B cell (primary cell): ENCODE measurements around the gene PLD5. TPM values are rescaled to one million over a fixed set of nuclear protein-coding genes. Genes with fewer than 3 reads are reported as not detected.
"Not testable (repeated sequence)": the region's sequence is repeated elsewhere in the genome, so short reads cannot be mapped to it uniquely, and the experiment has no call there.

ENCODE experiments used
- ATAC-seq: fragments of 200-7000 bp; cut with Tn5 transposase; one replicate; pipeline ENCODE4 v1.10.0; 2021; ENCODE audit warnings: low read depth, mild to moderate bottlenecking, moderate number of reproducible peaks, moderate library complexity
- CTCF ChIA-PET: fragments of 350-600 bp; sonication (Branson Sonifier 250); formaldehyde crosslinking; loops from one replicate; lab custom pipeline; 2021; ENCODE audit warnings: antibody characterized with exemption, inconsistent platforms; lab: Charles Lee
- POLR2A ChIA-PET: fragments of 350-600 bp; sonication (Branson Sonifier 250); formaldehyde crosslinking; loops from one replicate; lab custom pipeline; 2021; ENCODE audit warnings: antibody characterized with exemption; lab: Charles Lee
- DNase-seq: peaks from one replicate; pipeline ENCODE4 v3.0.0; 2013
- H2AFZ ChIP-seq: 2 replicates; pipeline ENCODE4 v1.6.1; 2012; ENCODE audit warnings: mild to moderate bottlenecking, low read depth, low read length; ENCODE audit not compliant: insufficient read depth, poor library complexity, severe bottlenecking
- H3K27ac ChIP-seq, 2 donors: 1 replicate in 1 of 2; 2 replicates in 1 of 2; pipeline ENCODE4 v1.5.1; 2012 to 2013; ENCODE audit warnings: low read length in 2 of 2, mild to moderate bottlenecking in 2 of 2, moderate library complexity in 1 of 2
- H3K27me3 ChIP-seq, 4 experiments: fragments of 200-600 bp in 1 of 4; sonication (generic) in 1 of 4; replicated peaks in 1 of 4; 1 replicate in 2 of 4; 2 replicates in 2 of 4; pipeline versions ENCODE4 v1.6.1 to v1.7.0; 2013 to 2016; ENCODE audit warnings: low read length in 3 of 4, mild to moderate bottlenecking in 2 of 4, mixed read lengths in 1 of 4, moderate library complexity in 1 of 4; ENCODE audit not compliant: insufficient read depth in 4 of 4, control insufficient read depth in 3 of 4; ENCODE audit errors: control extremely low read depth in 1 of 4
- H3K36me3 ChIP-seq, 2 experiments: replicated peaks in 1 of 2; 1 replicate in 1 of 2; 2 replicates in 1 of 2; pipeline versions ENCODE4 v1.6.1 to v1.7.1; 2013; ENCODE audit warnings: low read length in 1 of 2; ENCODE audit not compliant: insufficient read depth in 2 of 2, control insufficient read depth in 1 of 2; ENCODE audit errors: control extremely low read depth in 1 of 2, extremely low read depth in 1 of 2
- H3K4me1 ChIP-seq, 2 donors: fragments of 200-600 bp in 1 of 2; sonication (generic) in 1 of 2; 1 replicate in 1 of 2; 2 replicates in 1 of 2; pipeline versions ENCODE4 v1.5.1 to v1.6.1; 2013 to 2017; ENCODE audit warnings: low read length in 2 of 2; ENCODE audit not compliant: control insufficient read depth in 2 of 2, insufficient read depth in 2 of 2
- H3K4me2 ChIP-seq: replicated peaks from 2 replicates; pipeline ENCODE3; 2012; ENCODE audit warnings: mild to moderate bottlenecking, low read depth, low read length; ENCODE audit not compliant: poor library complexity, severe bottlenecking
- H3K4me3 ChIP-seq, 5 experiments: fragments of 200-600 bp in 1 of 5; sonication (generic) in 1 of 5; 1 replicate in 3 of 5; 2 replicates in 2 of 5; pipeline versions ENCODE4 v1.5.1 to v1.7.0; 2011 to 2016; ENCODE audit warnings: low read length in 4 of 5, mild to moderate bottlenecking in 4 of 5, low read depth in 2 of 5, control low read depth in 1 of 5, moderate library complexity in 1 of 5; ENCODE audit not compliant: insufficient read depth in 1 of 5; ENCODE audit errors: control extremely low read depth in 1 of 5, extremely low read depth in 1 of 5
- H3K79me2 ChIP-seq: fragments of 200-600 bp; sonication (generic); one replicate; pipeline ENCODE4 v1.6.0; 2016; ENCODE audit warnings: low read length; ENCODE audit not compliant: control insufficient read depth, insufficient read depth
- H3K9ac ChIP-seq: fragments of 200-600 bp; sonication (generic); 2 replicates; pipeline ENCODE4 v1.6.1; 2017; ENCODE audit warnings: mild to moderate bottlenecking, low read length, moderate library complexity
- H3K9me3 ChIP-seq, 3 donors: one replicate each; pipeline versions ENCODE4 v1.6.1 to v1.7.1; 2013; ENCODE audit warnings: low read length in 2 of 3; ENCODE audit not compliant: control insufficient read depth in 2 of 3, insufficient read depth in 1 of 3; ENCODE audit errors: control extremely low read depth in 1 of 3
- H4K20me1 ChIP-seq: 2 replicates; pipeline ENCODE4 v1.6.0; 2012; ENCODE audit warnings: mild to moderate bottlenecking, low read length; ENCODE audit not compliant: insufficient read depth, control insufficient read depth, poor library complexity, severe bottlenecking
- H3K27ac Mint-ChIP-seq: one replicate; pipeline ENCODE4 v1.8.0; 2021; ENCODE audit warnings: mixed read lengths
- H3K27me3 Mint-ChIP-seq: one replicate; pipeline ENCODE4 v1.8.0; 2021; ENCODE audit warnings: mixed read lengths
- H3K4me1 Mint-ChIP-seq: one replicate; pipeline ENCODE4 v1.8.0; 2021; ENCODE audit warnings: mixed read lengths
- H3K4me3 Mint-ChIP-seq: one replicate; pipeline ENCODE4 v1.8.0; 2021; ENCODE audit warnings: mixed read lengths
- H3K9me3 Mint-ChIP-seq: one replicate; pipeline ENCODE4 v1.8.0; 2022; ENCODE audit warnings: mixed read lengths; ENCODE audit not compliant: insufficient read depth
- WGBS: methylation state at CpG from one replicate; pipeline ENCODE4 v1.1.5; 2013; ENCODE audit warnings: missing lambda C conversion rate; ENCODE audit not compliant: insufficient coverage; 5-methylcytosine and 5-hydroxymethylcytosine counted together
- intact Hi-C: fragments of 100-400 bp; cut with micrococcal nuclease; formaldehyde crosslinking; loops from one replicate; pipeline ENCODE4 v1.10.0; 2022
- polyA plus RNA-seq: library from polyadenylated mRNA; depleted of rRNA; stranded (reverse); fragments of >200 nt; gene quantifications from 2 replicates; pipeline ENCODE4 v1.2.3, GENCODE V29; 2012
- total RNA-seq, 2 donors: library from RNA; stranded (reverse); fragments of 120-200 nt in 1 of 2; gene quantifications; 1 replicate in 1 of 2; 2 replicates in 1 of 2; pipeline versions ENCODE4 v1.2.3 to v1.2.4, GENCODE V29; 2013 to 2022

The PLD5 gene
- total and polyA plus RNA-seq, 2 donors (not counting 1 experiment from before 2014, with no cell fraction given) = 0.37 to 1.9 TPM

DNA sequence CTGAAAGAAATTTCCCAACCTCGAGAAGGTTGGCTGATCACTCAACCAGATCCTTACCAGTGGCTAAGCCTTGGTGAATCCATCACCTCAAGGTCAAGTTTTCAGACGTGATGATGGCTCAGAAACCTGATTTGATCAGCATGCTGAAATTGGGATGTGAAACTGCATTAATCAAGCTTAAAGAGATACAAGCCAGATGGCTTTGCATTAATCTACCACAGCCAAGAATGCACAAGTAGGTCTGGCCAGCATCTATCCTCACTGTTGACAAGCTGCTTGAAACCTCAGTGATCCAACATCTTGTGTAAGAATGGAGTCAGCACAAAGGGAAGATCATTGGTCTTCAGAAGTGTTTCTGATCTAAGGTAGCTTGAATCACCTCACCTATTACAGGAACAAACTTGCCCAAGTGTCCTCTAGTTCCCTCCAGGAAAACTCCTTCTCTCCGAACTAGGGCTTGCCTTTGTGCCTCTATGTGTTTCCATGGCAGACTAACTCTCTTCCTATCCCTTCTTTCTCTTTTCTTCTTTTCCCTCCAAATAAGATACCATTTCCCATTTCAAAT lies 210.3 kb downstream of the PLD5 start:
- H3K27ac ChIP-seq, H3K36me3 ChIP-seq, H3K4me1 ChIP-seq, H4K20me1 ChIP-seq, H3K9ac ChIP-seq, DNase-seq, H3K9me3 ChIP-seq, ATAC-seq, POLR2A ChIA-PET, CTCF ChIA-PET, H3K79me2 ChIP-seq, H3K27me3 Mint-ChIP-seq, H3K9me3 Mint-ChIP-seq, H3K4me2 ChIP-seq, H2AFZ ChIP-seq, H3K4me3 ChIP-seq, H3K4me3 Mint-ChIP-seq, H3K4me1 Mint-ChIP-seq, H3K27me3 ChIP-seq, H3K27ac Mint-ChIP-seq, intact Hi-C loops: not testable (repeated sequence)
- 75% methylated on average over 2 of the region's 3 CpGs for WGBS

DNA sequence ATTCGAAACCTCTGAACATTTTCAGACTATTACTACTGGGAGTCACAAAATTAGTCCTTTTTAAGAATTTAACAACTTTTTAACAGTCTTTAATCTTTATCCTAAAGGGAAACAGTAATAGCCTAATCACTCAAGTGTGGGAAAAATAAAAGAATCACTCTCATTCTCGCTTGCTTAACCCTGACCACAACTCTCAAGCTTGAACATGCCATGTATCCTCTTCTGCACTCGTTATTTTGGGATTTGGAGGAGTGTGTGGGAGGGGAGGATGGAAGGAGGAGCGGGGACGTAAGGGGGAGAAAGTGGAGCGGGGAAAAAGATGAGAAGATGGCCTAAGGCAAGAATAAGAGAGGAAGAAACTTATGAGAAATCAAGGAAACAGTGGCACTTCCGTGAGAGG lies 215.8 kb downstream of the PLD5 start:
- H3K79me2 ChIP-seq, H3K9me3 ChIP-seq, H4K20me1 ChIP-seq, H3K4me1 Mint-ChIP-seq, H3K36me3 ChIP-seq, intact Hi-C loops, DNase-seq, H3K27me3 ChIP-seq, H3K27ac ChIP-seq, H3K9ac ChIP-seq, H3K4me1 ChIP-seq, ATAC-seq, H3K27ac Mint-ChIP-seq, H3K4me3 ChIP-seq, POLR2A ChIA-PET, H3K9me3 Mint-ChIP-seq, H3K4me3 Mint-ChIP-seq, CTCF ChIA-PET, H2AFZ ChIP-seq, H3K4me2 ChIP-seq, H3K27me3 Mint-ChIP-seq: not testable (repeated sequence)
- WGBS = no CpG with 5 or more reads among the region's 7 CpGs

DNA sequence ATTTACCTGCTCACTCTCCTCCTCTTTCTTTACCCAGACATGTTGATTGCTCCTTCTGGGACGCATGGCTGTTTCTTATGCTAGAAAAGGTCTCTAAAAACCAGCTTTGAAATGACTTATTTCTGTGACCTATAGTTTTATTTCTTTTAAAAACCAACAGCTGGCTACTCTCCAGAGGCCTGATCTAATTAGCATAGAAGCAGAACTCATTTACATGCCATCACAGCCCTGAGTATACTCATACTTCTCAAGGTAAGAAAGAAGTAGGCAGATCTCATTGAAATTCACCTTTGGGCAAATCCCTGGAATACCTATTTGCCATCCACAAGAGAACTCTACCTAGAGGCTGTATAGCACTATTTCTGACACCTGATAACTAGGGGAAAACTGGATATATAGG lies 230.7 kb downstream of the PLD5 start:
- H3K9me3 Mint-ChIP-seq, H3K4me3 Mint-ChIP-seq, DNase-seq, CTCF ChIA-PET, POLR2A ChIA-PET, ATAC-seq, H3K4me2 ChIP-seq, intact Hi-C loops, H2AFZ ChIP-seq, H3K27ac ChIP-seq, H3K36me3 ChIP-seq, H3K4me1 ChIP-seq, H4K20me1 ChIP-seq, H3K79me2 ChIP-seq, H3K4me3 ChIP-seq, H3K27me3 ChIP-seq, H3K27ac Mint-ChIP-seq, H3K9ac ChIP-seq, H3K4me1 Mint-ChIP-seq, H3K9me3 ChIP-seq, H3K27me3 Mint-ChIP-seq: not testable (repeated sequence)
- no CpG with 5 or more reads among the region's 1 CpG for whole genome bisulfite sequencing

DNA sequence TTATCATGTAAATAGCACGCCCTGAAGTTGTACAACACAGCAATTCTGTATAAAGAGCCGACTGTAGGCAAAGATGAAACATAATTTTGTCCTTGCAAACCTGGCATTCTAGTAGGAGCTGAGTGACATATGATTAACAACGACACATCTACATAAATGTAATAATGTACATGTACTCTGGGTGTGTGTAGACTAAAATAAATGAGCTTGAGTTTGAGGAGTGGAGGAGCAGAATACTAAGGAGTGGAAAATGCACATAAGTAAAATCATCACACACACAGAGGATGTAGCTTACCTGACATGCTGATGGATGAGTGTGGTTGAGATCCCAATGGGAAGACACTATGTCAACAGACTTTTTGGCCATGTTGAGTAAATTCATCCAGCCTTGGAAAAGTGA lies 236.4 kb downstream of the PLD5 start:
- DNase-seq, H3K27me3 ChIP-seq, H3K9me3 Mint-ChIP-seq, H3K9me3 ChIP-seq, H3K9ac ChIP-seq, H3K4me3 Mint-ChIP-seq, H3K4me2 ChIP-seq, H3K4me1 Mint-ChIP-seq, POLR2A ChIA-PET, H2AFZ ChIP-seq, H3K27me3 Mint-ChIP-seq, H3K79me2 ChIP-seq, CTCF ChIA-PET, H3K4me3 ChIP-seq, H4K20me1 ChIP-seq, H3K27ac Mint-ChIP-seq, intact Hi-C loops, H3K36me3 ChIP-seq, ATAC-seq, H3K27ac ChIP-seq, H3K4me1 ChIP-seq: not testable (repeated sequence)
- 83% methylated on average over 1 of the region's 3 CpGs for WGBS
